Stomach (tissue), 9 donors: ENCODE results near the gene TRPC6. TPM values are rescaled to one million over a fixed set of nuclear protein-coding genes. Genes with fewer than 3 reads are reported as not detected.

ENCODE experiments used
- DNase-seq, 2 donors: peaks; one replicate each; pipeline versions ENCODE4 v3.0.0 to v3.0.0-alpha.2; 2013 to 2019
- H3K27ac ChIP-seq, 5 donors: fragments of 200-600 bp in 4 of 5; sonication (generic) in 4 of 5; one replicate each; pipeline ENCODE4 v1.5.1; 2013 to 2019; ENCODE audit warnings: mild to moderate bottlenecking in 1 of 5, moderate library complexity in 1 of 5
- H3K27me3 ChIP-seq, 3 donors: fragments of 200-600 bp; sonication (generic); one replicate each; pipeline ENCODE4 v1.5.1; 2017 to 2019; ENCODE audit warnings: mixed run types in 1 of 3
- H3K36me3 ChIP-seq, 4 donors: fragments of 200-600 bp; sonication (generic); 1 replicate in 3 of 4; 2 replicates in 1 of 4; pipeline ENCODE4 v1.5.1; 2016 to 2019
- H3K4me1 ChIP-seq, 4 donors: fragments of 200-600 bp; sonication (generic); one replicate each; pipeline ENCODE4 v1.5.1; 2016 to 2019
- H3K4me3 ChIP-seq, 4 donors: fragments of 200-600 bp; sonication (generic) in 3 of 4; one replicate each; pipeline ENCODE4 v1.5.1; 2016 to 2019; ENCODE audit warnings: mild to moderate bottlenecking in 1 of 4
- H3K9me3 ChIP-seq, 4 donors: fragments of 200-600 bp; sonication (generic); one replicate each; pipeline ENCODE4 v1.5.1; 2016 to 2019
- EP300 ChIP-seq: sonication (generic); formaldehyde crosslinking; IDR thresholded peaks from one replicate; pipeline ENCODE4 v1.6.1; 2017; ENCODE audit warnings: antibody characterized with exemption
- POLR2A ChIP-seq, 4 donors: fragments of 450-650 bp; IDR thresholded peaks; one replicate each; pipeline ENCODE4 v1.6.1; 2016; ENCODE audit warnings: antibody characterized with exemption in 4 of 4, control low read depth in 2 of 4, mild to moderate bottlenecking in 1 of 4, moderate library complexity in 1 of 4
- POLR2AphosphoS5 ChIP-seq, 3 donors: sonication (generic); formaldehyde crosslinking; IDR thresholded peaks; one replicate each; pipeline ENCODE4 v1.6.1; 2016; ENCODE audit warnings: antibody characterized with exemption in 3 of 3
- WGBS, 5 donors: extraction: QIAGEN DNeasy Blood & Tissue Kit in 3 of 5; methylation state at CpG; one replicate each; pipeline versions ENCODE4 v1.1.5 to v1.1.7; 2013 to 2018; 5-methylcytosine and 5-hydroxymethylcytosine counted together
- intact Hi-C: fragments of 100-400 bp; cut with DNase I; formaldehyde crosslinking; loops from one replicate; pipeline ENCODE4 v1.15.1; 2023; ENCODE audit warnings: low total_unique reads
- polyA plus RNA-seq, 3 donors: library from polyadenylated mRNA; stranded (reverse); fragments of 200-250 nt; gene quantifications; one replicate each; pipeline ENCODE4 v1.2.3, GENCODE V29; 2013
- total RNA-seq, 5 donors: library from RNA; depleted of rRNA; stranded (reverse); fragments of >200 nt; gene quantifications; one replicate each; pipeline versions ENCODE4 v1.1.0 to v1.2.3, GENCODE V29; 2014 to 2016
- TF ChIP-seq, protein P1 (sequence below), 7 experiments: fragments of 450-650 bp in 4 of 7; fragments of 200-600 bp in 3 of 7; sonication (generic) in 3 of 7; IDR thresholded peaks; one replicate each; pipeline ENCODE4 v1.5.1; 2016 to 2019; ENCODE audit warnings: antibody characterized with exemption in 7 of 7, control low read depth in 2 of 7, mild to moderate bottlenecking in 1 of 7
- donor health status: healthy with polysubstance abuse.
- donor health status: Bipolar disorder and iron deficiency.
- donor health status: healthy.

Gene TRPC6
- total and polyA plus RNA-seq, 8 donors: 0.50 to 23.7 (median 2.0) TPM

- Histone ChIP-seq H3K27me3 (no peaks in the 10 kb centered on the region), H3K27ac (no peak overlapping the region), H3K4me3 (no peak overlapping the region), H3K36me3 (no peaks in the 10 kb centered on the region), H3K9me3 (no peaks in the 10 kb centered on the region), H3K4me1 (peaks cover 17 to 39% (median 25%) of the 10 kb centered on the region in 4 donors)
- intact Hi-C loops: no loop called here
- no peak for DNase-seq
- TF ChIP-seq POLR2AphosphoS5 (IDR thresholded peaks at IDR 0.05) (no peak), EP300 (no peak), POLR2A (IDR thresholded peaks at IDR 0.05) (no peak)
- TF ChIP-seq, protein P1, sequence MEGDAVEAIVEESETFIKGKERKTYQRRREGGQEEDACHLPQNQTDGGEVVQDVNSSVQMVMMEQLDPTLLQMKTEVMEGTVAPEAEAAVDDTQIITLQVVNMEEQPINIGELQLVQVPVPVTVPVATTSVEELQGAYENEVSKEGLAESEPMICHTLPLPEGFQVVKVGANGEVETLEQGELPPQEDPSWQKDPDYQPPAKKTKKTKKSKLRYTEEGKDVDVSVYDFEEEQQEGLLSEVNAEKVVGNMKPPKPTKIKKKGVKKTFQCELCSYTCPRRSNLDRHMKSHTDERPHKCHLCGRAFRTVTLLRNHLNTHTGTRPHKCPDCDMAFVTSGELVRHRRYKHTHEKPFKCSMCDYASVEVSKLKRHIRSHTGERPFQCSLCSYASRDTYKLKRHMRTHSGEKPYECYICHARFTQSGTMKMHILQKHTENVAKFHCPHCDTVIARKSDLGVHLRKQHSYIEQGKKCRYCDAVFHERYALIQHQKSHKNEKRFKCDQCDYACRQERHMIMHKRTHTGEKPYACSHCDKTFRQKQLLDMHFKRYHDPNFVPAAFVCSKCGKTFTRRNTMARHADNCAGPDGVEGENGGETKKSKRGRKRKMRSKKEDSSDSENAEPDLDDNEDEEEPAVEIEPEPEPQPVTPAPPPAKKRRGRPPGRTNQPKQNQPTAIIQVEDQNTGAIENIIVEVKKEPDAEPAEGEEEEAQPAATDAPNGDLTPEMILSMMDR (IDR thresholded peaks at IDR 0.05): no peak
Observed at GRCh38 chr11:101445761-101446160, 138.0 kb downstream of the TRPC6 start.

- intact Hi-C loops: no loop called here
- H3K4me3 ChIP-seq: no peak overlapping the region
Observed at GRCh38 chr11:101444851-101445250, 139.0 kb downstream of the TRPC6 start.

DNA sequence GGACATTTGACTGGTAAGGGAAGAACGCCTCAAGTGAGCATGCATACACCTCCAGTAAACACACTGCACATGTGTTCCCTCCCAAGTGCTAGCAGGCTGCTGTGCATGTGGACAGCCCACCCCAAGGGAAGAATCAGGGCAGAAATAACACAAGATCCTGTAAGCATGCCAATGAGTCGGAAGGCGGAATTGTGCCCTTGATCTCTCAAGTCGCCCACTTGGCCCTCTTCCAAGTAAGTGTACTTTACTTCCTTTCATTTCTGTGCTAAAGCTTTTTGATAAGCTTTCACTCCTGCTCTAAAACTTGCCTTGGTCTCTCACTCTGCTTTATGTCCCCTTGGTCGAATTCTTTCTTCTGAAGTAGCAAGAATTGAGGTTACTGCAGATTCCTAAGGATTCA lies 139.6 kb downstream of the TRPC6 start:
- WGBS, 5 donors: 11 to 27% (median 16%) methylated on average over 5 of the region's 5 CpGs
- intact Hi-C loops: no loop called here

More at GRCh38 chr11:101444851-101445250, 139.0 kb downstream of the TRPC6 start:
- peak overlapping the region in 1 of 5 donors; percentile 82 for H3K27ac ChIP-seq
- TF ChIP-seq, protein P1 (IDR thresholded peaks at IDR 0.05): no peak
- TF ChIP-seq POLR2A (IDR thresholded peaks at IDR 0.05) (no peak), EP300 (no peak), POLR2AphosphoS5 (IDR thresholded peaks at IDR 0.05) (no peak)
- no peaks in the 10 kb centered on the region for H3K9me3 ChIP-seq
- 16 to 38% (median 30%) methylated on average over 1 of the region's 1 CpG for WGBS, 5 donors
- DNase-seq: no peak
- H3K36me3 ChIP-seq: no peaks in the 10 kb centered on the region
- peaks cover 17 to 39% (median 25%) of the 10 kb centered on the region in 4 donors for H3K4me1 ChIP-seq
- H3K27me3 ChIP-seq: no peaks in the 10 kb centered on the region

DNA sequence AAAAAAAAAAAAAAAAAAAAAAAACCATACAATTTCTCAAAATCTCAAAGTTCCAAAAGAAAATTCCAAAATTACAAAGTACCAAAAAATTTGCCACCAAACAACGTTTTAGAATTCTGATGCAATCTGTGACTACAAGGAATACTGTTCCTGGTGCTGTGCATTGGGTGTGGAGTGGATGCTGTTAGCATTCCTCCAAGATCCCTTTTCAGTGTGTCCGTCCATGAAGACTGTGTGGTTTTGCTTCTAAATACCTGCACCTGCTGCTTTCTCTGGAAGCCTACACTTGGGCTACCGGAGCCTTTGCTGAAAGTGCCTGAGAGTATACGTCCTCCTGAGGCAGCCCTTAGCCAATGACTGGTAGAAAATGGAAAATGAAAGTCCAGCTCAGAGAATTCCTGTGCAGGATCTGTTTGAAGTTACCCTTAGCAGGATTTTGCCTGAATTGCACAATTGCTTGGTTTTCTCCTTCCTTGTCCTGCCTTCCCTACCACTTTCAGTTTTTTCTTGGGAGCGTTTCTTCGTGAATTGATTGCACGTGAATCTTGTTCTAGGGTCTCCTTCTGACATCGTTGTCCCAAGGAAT lies 140.8 kb downstream of the TRPC6 start:
- H3K4me3 ChIP-seq: no peak overlapping the region
- no peak for TF ChIP-seq EP300
- TF ChIP-seq POLR2A (IDR thresholded peaks at IDR 0.05): no peak
- TF ChIP-seq POLR2AphosphoS5 (IDR thresholded peaks at IDR 0.05): no peak
- TF ChIP-seq, protein P1 (IDR thresholded peaks at IDR 0.05): no peak
- peaks cover 17 to 39% (median 25%) of the 10 kb centered on the region in 4 donors for H3K4me1 ChIP-seq
- H3K36me3 ChIP-seq: no peaks in the 10 kb centered on the region
- intact Hi-C loops: no loop called here
- no peaks in the 10 kb centered on the region for H3K9me3 ChIP-seq
- peak overlapping the region in 3 of 5 donors; percentile 13 to 82 (median 27) for H3K27ac ChIP-seq
- H3K27me3 ChIP-seq: no peaks in the 10 kb centered on the region
- no peak for DNase-seq
- WGBS, 5 donors: 46 to 74% (median 55%) methylated on average over 8 of the region's 8 CpGs

More for the DNA sequence above, 139.6 kb downstream of the TRPC6 start:
- peak; percentile 72 to 88 for DNase-seq
- Histone ChIP-seq H3K27ac (peak overlapping the region in 2 of 5 donors; percentile 27 to 82), H3K27me3 (no peaks in the 10 kb centered on the region), H3K4me3 (peak overlapping the region in 1 of 4 donors; percentile 13), H3K36me3 (no peaks in the 10 kb centered on the region), H3K4me1 (peaks cover 17 to 39% (median 25%) of the 10 kb centered on the region in 4 donors), H3K9me3 (no peaks in the 10 kb centered on the region)
- TF ChIP-seq POLR2AphosphoS5 (IDR thresholded peaks at IDR 0.05) (peak in 1 of 3 donors; percentile 39), POLR2A (IDR thresholded peaks at IDR 0.05) (no peak)

- TF ChIP-seq POLR2AphosphoS5 (IDR thresholded peaks at IDR 0.05) (no peak), EP300 (no peak), POLR2A (IDR thresholded peaks at IDR 0.05) (no peak)
- TF ChIP-seq, protein P1 (IDR thresholded peaks at IDR 0.05): no peak
- H3K9me3 ChIP-seq: no peaks in the 10 kb centered on the region
- no peaks in the 10 kb centered on the region for H3K36me3 ChIP-seq
- no peak for DNase-seq
- H3K4me1 ChIP-seq: peaks cover 17 to 39% (median 25%) of the 10 kb centered on the region in 4 donors
- H3K27me3 ChIP-seq: no peaks in the 10 kb centered on the region
- intact Hi-C loops: no loop called here
- no peak overlapping the region for H3K4me3 ChIP-seq
- H3K27ac ChIP-seq: peak overlapping the region; percentile 61 to 85 (median 69)
- 29 to 51% (median 32%) methylated on average over 4 of the region's 4 CpGs for WGBS, 5 donors
Observed at GRCh38 chr11:101442171-101442570, 141.6 kb downstream of the TRPC6 start.
